ENCODE results near the gene CACHD1. TPM values are rescaled to one million over a fixed set of nuclear protein-coding genes. Genes with fewer than 3 reads are reported as not detected.
A peak's percentile ranks its signal among the peaks of the same experiment; 100 is the strongest.

The CACHD1 gene
- total and polyA plus RNA-seq, 2 of the 4 experiments (the other 2 are of a cell fraction), result 2.9 to 5.9 TPM

GRCh38 chr1:64623750-64624191, 153.8 kb downstream of the CACHD1 start:
- WGBS, 2 experiments (ENCODE audit: extremely low coverage in 2 of 2, insufficient read length in 1 of 2), result no CpG with 5 or more reads among the region's 4 CpGs
- H2BK120ac ChIP-seq (ENCODE audit: low read depth, low read length), result no peak overlapping the region
- H3K79me1 ChIP-seq (ENCODE audit: low read depth in 1 of 2, low read length in 2 of 2), result no peaks in the 10 kb centered on the region
- no peak overlapping the region for H3K14ac ChIP-seq (replicated peaks; ENCODE audit: low read depth, low read length)
- H4K8ac ChIP-seq (ENCODE audit: low read depth in 2 of 2, low read length in 2 of 2), result no peak overlapping the region
- peaks cover 4% of the 10 kb centered on the region; the same call in 1 of the 2 replicates for H4K20me1 ChIP-seq (ENCODE audit: insufficient read depth, low read length)
- dilution Hi-C loops (cut with HindIII; ENCODE audit: low sequenced_read_pairs, unreplicated experiment) (no loop called here), in situ Hi-C loops (cut with MboI; ENCODE audit: low sequenced_read_pairs) (no loop called here), intact Hi-C loops (cut with micrococcal nuclease) (no loop called here)
- DNase-seq (peak; percentile 41), ATAC-seq (ENCODE audit: low read depth) (no peak)
- H2BK15ac ChIP-seq (ENCODE audit: low read depth, low read length), result no peak overlapping the region
- H3K4me2 ChIP-seq (ENCODE audit: low read depth, low read length), result no peak overlapping the region
- no peaks in the 10 kb centered on the region for H3K27me3 ChIP-seq (ENCODE audit: control insufficient read depth, insufficient read depth, low read length)
- no peaks in the 10 kb centered on the region; the same call in 1 of the 2 replicates for H3K9me1 ChIP-seq (ENCODE audit: insufficient read depth, low read length)
- ChIA-PET CTCF (no interaction called here), POLR2A (ENCODE audit: unreplicated experiment) (no interaction called here)
- H3K9ac ChIP-seq (ENCODE audit: low read depth, low read length), result no peak overlapping the region
- no peak overlapping the region for H3K4me3 ChIP-seq (ENCODE audit: insufficient read depth, low read depth, low read length)
- H3K4ac ChIP-seq (ENCODE audit: low read depth, low read length), result no peak overlapping the region
- no peak overlapping the region for H2AFZ ChIP-seq (replicated peaks; ENCODE audit: low read length, poor library complexity)
- no peak overlapping the region for H3K56ac ChIP-seq (ENCODE audit: extremely low read depth, insufficient read depth, low read length)
- no TSS peak for BruUV-seq (replicated peaks)
- H4K5ac ChIP-seq (ENCODE audit: low read depth, low read length), result no peak overlapping the region
- H3K27ac ChIP-seq (ENCODE audit: insufficient read depth, low read length), result no peak overlapping the region
- H3K9me3 ChIP-seq (ENCODE audit: control insufficient read depth, insufficient read depth, low read length), result no peaks in the 10 kb centered on the region
- H2BK5ac ChIP-seq (ENCODE audit: low read depth, low read length, poor library complexity, severe bottlenecking), result no peak overlapping the region
- no peak overlapping the region for H2AK9ac ChIP-seq (replicated peaks; ENCODE audit: low read depth, low read length, poor library complexity)
- TF ChIP-seq RCOR1 (IDR thresholded peaks at IDR 0.05; ENCODE audit: insufficient replicate concordance, low read length), result no peak
- no peak overlapping the region for H4K91ac ChIP-seq (ENCODE audit: insufficient read depth, low read depth, low read length)
- H3K4me1 ChIP-seq (ENCODE audit: control insufficient read depth, insufficient read depth, low read length), result peaks cover 5% of the 10 kb centered on the region; the same call in 1 of the 2 replicates
- no peak overlapping the region for H2AK5ac ChIP-seq (ENCODE audit: low read depth, low read length)
- H3K18ac ChIP-seq (ENCODE audit: low read depth, low read length), result no peak overlapping the region
- H3K23ac ChIP-seq (ENCODE audit: low read depth, low read length), result no peak overlapping the region
- H2BK20ac ChIP-seq (ENCODE audit: low read depth, low read length), result no peak overlapping the region
- H3K36me3 ChIP-seq (ENCODE audit: control insufficient read depth, insufficient read depth, low read length), result no peaks in the 10 kb centered on the region
